ENCODE data around the gene SLC17A8.
"Not testable (repeated sequence)": the region's sequence is repeated elsewhere in the genome, so short reads cannot be mapped to it uniquely, and the experiment has no call there.

GRCh38 chr12:100430251-100430650 lies 73.4 kb downstream of the SLC17A8 start:
- not testable (repeated sequence) for TF ChIP-seq EP300 (conservative IDR thresholded peaks at IDR 0.05; ENCODE audit: poor library complexity, severe bottlenecking); TAF1 (IDR thresholded peaks at IDR 0.05; ENCODE audit: low read depth); RAD21 (conservative IDR thresholded peaks at IDR 0.05); MXI1 (conservative IDR thresholded peaks at IDR 0.05; ENCODE audit: poor library complexity, severe bottlenecking); POLR2AphosphoS5 (IDR thresholded peaks at IDR 0.05); EZH2 (IDR thresholded peaks at IDR 0.05; ENCODE audit: borderline replicate concordance, insufficient read depth, low read length, poor library complexity, severe bottlenecking); SMC3 (conservative IDR thresholded peaks at IDR 0.05; ENCODE audit: poor library complexity)
- TF ChIP-seq, protein P1, sequence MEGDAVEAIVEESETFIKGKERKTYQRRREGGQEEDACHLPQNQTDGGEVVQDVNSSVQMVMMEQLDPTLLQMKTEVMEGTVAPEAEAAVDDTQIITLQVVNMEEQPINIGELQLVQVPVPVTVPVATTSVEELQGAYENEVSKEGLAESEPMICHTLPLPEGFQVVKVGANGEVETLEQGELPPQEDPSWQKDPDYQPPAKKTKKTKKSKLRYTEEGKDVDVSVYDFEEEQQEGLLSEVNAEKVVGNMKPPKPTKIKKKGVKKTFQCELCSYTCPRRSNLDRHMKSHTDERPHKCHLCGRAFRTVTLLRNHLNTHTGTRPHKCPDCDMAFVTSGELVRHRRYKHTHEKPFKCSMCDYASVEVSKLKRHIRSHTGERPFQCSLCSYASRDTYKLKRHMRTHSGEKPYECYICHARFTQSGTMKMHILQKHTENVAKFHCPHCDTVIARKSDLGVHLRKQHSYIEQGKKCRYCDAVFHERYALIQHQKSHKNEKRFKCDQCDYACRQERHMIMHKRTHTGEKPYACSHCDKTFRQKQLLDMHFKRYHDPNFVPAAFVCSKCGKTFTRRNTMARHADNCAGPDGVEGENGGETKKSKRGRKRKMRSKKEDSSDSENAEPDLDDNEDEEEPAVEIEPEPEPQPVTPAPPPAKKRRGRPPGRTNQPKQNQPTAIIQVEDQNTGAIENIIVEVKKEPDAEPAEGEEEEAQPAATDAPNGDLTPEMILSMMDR (IDR thresholded peaks at IDR 0.05; ENCODE audit: poor library complexity, severe bottlenecking): not testable (repeated sequence)
- TF ChIP-seq, protein P2, sequence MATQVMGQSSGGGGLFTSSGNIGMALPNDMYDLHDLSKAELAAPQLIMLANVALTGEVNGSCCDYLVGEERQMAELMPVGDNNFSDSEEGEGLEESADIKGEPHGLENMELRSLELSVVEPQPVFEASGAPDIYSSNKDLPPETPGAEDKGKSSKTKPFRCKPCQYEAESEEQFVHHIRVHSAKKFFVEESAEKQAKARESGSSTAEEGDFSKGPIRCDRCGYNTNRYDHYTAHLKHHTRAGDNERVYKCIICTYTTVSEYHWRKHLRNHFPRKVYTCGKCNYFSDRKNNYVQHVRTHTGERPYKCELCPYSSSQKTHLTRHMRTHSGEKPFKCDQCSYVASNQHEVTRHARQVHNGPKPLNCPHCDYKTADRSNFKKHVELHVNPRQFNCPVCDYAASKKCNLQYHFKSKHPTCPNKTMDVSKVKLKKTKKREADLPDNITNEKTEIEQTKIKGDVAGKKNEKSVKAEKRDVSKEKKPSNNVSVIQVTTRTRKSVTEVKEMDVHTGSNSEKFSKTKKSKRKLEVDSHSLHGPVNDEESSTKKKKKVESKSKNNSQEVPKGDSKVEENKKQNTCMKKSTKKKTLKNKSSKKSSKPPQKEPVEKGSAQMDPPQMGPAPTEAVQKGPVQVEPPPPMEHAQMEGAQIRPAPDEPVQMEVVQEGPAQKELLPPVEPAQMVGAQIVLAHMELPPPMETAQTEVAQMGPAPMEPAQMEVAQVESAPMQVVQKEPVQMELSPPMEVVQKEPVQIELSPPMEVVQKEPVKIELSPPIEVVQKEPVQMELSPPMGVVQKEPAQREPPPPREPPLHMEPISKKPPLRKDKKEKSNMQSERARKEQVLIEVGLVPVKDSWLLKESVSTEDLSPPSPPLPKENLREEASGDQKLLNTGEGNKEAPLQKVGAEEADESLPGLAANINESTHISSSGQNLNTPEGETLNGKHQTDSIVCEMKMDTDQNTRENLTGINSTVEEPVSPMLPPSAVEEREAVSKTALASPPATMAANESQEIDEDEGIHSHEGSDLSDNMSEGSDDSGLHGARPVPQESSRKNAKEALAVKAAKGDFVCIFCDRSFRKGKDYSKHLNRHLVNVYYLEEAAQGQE (IDR thresholded peaks at IDR 0.05; ENCODE audit: borderline replicate concordance): not testable (repeated sequence)
